Activated T-cell treated with anti-CD3 and anti-CD28 coated beads, Interleukin-2, amount 50 U/mL, for 1 hour (primary cell): Measurements from ENCODE around the gene MRPL47.
A peak's percentile ranks its signal among the peaks of the same experiment; 100 is the strongest.

Experiments
- DNase-seq: peaks from one replicate; pipeline ENCODE4 v3.0.0-alpha.2; 2020

Gene MRPL47

DNA sequence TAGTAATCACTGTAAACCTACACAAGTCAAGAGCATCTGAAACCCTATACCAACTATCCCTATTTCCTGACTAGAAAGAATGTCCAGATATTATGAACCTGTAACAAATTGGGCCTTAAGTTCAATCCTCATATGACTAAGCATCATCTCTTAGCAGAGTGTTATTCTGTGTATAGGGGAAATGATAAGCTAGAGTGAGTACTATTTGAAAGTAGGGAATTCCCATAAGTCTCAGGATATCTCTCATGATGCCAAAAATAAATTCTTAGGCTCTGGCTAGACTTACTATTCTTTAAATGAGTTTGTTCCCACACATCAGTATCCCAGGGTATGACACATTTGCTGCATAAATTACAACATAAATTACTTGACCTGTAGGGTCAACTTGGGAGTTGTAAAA, 15.3 kb downstream of the MRPL47 start:
- no peak for DNase-seq

DNA sequence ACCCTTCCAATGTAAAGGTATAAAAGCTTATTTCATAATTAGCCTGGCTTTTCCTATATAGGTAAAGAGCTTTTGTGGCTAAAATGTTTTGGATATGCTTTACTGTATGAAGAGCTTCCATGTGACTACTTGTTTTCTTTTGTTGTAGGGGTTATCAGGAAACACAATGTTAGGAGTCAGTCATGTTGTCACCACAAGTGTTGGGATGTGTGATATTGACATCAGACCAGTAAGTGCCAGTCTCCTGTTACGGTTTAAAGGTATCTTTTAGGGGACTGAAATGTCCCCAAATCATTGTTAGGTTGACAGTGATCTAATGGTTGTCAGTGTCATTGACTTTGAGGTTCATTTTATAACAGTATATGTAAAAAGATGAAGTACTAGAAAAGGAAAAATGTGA, 23.4 kb downstream of the MRPL47 start:
- DNase-seq, result no peak

DNA sequence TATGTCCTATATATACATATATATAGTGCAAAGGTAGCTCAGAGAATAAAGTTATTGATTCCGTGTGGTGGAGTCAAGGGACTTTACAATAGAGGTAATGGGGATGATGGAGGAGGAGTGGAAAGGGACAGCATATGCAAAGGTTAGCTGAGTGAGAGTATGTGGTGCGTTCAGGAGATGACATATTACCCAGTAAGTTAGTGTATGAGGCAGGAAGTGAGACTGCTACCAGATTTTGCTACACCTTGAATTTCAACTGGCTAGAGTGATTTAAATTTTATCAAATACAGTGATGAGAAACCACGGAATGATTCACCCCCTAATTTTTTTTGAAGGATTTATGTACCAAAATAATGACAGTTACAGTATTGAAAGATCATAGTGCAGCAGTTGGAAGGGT, 38.9 kb downstream of the MRPL47 start:
- DNase-seq, result no peak

DNA sequence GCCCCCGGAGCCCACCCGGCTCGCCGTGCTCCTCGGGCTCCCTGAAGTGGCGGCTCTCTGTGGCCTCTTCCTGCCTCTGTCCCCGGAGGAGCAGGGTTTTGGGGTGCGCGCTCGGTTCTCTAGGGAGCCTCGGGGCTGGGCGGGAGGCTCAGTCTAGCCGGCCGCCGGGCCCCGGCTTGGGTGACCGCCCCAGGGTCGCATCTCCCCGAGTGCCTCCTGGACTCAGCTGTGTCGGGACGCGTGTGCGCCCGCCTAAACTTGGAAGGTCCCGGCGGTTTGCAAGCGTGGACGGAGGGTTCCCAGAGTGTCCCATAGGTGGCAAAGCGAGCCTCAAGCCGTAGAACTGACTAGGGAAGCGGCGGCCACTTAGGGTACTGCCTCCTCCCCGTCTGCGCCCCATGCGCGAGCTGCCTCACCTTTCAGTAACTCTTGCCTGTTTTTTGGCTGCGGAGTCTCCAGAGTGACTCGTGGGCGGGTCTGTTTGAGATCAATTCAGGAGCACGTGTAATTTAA, 41.1 kb downstream of the MRPL47 start:
- peak; percentile 70 for DNase-seq

DNA sequence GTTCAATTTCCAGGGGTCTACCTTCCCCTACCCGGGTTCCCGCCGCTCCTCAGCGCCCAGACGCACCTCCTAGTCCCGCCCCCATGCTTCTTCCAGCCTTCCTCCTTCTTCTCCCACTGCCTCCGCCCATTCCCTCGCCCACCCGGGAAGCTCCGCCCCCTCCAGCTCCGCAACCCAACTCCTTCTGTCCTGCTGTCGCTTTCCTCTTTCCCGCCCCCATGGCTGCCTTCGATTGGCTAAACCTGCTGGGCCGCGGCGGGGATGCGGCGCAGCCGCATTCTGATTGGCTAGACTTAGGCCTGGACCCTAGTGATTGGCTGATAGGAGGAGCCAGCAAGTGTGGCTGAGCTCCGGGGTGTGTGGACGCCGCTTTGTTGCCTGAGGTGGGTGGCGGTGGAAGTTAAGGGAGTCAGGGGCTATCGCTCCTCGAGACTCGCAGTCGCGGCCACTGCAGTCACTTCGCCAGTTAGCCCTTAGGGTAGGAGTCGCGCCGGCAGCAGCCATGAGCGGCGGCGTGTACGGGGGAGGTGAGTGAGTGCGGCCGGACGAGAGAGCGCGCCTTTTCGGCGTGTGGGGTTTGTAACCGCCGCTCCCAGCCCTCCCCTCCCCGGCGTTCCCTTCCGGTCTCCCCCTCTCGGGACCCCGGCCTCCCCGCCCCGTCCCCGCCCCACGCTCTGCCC, 41.7 kb downstream of the MRPL47 start, which contains the start of gene ACTL6A:
ACTL6A (plus strand) TSS at position 336 of the 680 bp plus-strand sequence; CDS start at position 503, 167 bp downstream.
- peak; percentile 98 for DNase-seq

DNA sequence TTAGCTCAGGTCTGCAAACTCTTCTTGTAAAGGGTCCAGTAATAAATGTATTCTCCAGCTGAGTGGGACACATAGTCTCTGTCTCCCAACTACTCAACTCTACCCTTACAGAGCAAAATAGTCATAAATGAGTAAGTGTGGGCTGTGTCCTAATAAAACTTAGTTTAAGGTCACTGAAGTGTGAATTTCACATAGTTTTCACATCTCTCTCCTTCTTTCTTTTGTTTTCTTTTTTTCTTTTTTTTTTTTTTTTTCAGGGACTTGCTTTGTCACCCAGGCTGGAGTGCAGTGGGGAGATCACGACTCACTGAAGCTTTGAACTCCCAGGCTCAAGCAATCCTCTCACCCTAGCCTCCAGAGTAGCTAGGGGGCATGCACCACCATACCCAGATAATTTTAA, 43.6 kb downstream of the MRPL47 start:
- DNase-seq, result no peak

DNA sequence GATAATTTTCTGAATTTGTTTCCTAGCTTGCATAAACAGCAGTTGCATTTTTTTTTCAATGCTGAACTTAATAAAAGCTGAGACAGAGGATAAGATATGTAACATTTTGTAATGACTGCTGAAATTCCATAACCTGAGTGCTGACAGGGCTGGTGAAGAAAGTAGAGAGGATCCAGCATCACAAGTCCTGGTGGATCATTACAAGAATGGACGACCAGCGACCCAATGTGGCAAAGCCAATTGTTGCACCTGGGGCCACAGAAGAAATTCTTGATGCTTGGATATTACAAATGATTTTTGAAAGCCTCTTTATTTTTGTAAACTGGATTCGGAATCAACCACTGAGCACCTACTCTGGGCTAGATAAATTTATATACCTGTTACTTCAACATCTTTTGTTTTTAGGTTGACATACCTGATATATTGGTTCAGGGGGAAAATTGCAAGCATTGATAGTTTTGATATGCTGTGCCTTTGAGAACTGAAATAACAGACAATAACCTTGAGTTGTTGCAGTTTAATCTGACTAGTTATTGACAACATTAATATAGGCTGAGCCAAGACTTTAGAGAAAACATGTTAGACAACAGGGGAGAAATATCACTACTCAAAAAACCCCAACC, 45.6 kb downstream of the MRPL47 start:
- peak; percentile 38 for DNase-seq

DNA sequence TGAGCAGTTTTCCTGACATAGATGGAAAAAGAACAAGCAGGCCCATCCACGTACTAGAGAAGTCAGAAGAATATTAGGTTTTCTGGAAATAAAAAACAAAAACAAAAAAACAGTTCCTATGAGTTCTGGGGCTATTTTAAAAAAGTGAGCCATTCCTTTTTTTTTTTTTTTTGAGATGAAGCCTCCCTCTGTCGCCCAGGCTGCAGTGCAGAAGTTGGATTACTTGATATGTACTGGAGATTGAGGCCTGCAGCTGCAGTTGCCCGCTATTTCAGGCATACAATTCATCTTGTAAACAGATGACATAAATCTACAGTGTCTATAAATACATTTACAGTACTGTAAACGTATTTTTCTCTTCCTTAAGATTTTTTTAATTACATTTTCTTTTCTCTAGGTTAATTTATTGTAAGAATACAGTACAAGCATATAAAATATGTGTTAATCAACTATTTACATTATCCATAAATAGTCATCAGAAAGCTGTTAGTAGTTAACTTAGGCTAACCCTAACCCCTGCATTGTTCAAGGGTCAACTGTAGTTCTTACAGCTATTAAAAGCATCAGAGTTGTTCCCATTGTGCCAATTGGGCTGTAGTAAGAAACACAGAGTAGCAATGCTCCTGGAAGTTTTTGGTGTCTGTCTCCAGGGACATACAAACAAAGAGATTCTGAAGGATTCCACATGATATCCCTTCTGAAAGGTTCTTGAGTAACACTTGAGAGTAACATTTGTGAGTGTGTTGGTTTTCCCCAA, 52.9 kb downstream of the MRPL47 start:
- DNase-seq, result no peak

DNA sequence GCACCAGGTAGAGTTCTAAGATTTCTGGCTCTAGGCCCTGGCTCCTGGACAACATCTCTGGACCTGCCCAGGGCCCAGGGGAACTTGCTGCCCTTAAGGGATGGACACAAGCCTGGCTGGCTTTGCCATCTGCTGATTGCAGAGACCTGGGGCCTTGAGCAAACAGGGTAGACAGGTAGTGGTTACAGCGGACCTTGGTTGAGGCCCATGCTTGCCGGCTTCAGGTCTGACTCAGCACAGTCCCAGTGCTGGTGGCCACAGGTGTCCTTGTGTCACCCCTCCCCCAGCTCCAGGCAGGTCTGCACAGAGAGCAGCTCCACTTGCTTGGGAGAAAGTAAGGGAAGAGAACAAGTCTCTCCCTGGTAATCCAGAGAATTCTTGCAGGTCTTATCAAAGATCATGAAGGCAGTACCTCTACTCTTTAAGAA, 57.6 kb downstream of the MRPL47 start:
- no peak for DNase-seq

DNA sequence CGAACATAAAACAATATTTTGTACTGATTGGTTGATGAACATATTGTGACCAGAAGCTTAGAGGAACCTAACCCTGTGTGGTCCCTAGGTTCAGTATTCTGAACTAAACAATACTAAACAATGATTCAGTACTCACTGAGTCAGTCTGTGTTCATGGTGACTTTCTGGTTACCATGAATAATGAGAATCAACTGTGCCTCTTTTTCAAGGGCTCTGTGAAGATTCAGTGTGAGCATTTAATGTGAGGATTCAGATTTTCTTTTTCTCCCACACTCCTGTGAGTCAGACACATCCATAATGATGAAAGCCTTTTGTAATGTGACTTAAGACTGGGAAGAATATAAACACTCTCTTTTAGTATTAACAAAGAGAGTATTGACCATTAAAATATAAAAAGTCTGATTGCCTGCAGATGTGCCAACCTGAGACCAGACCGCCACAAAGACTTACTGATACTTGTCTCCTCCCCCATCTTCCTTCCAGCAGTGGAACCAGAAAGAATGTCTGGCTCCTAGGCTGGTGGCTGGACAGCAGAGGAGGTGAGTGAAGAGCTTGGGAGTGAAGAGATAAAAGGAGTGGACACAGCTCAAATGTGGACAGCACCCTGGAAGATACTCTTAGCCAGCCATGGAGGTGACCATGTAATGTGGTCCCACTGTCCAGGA, 59.3 kb downstream of the MRPL47 start:
- no peak for DNase-seq

DNA sequence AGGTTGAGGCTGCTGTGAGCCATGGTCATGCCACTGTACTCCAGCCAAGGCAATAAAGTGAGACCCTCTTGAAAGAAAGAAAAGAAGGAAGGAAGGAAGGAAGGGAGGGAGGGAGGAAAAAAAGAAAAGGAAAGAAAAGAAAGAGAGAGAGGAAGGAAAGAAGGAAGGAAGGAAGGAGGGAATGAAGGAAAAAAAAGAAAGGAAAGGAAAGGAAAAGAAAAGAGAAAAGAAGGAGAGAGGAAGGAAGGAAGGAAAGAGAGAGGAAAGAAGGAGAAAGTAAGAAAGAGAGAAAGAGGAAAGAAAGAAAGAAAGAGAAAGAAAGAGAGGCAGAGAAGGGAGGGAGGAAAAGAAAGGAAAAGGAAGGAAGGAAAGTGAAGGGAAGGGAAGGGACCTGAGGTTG, 62.1 kb downstream of the MRPL47 start:
- DNase-seq, result no peak

DNA sequence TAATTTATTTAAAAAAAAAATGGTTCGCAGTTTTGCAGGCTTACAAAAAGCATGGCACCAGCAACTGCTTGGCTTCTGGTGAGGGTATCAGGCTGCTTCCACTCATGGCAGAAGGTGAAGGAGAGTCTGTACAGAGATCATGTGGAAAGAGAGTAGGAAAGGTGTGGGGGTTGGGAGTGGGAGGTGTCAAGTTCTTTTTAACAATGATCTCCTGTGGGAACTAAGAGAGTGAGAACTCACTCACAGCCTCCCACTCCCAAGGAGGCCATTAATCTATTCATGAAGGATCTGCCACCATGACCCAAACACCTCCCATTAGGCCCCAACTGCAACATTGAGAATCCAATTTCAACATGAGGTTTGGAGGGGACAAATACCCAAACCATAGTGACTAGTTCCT, 62.8 kb downstream of the MRPL47 start:
- no peak for DNase-seq

DNA sequence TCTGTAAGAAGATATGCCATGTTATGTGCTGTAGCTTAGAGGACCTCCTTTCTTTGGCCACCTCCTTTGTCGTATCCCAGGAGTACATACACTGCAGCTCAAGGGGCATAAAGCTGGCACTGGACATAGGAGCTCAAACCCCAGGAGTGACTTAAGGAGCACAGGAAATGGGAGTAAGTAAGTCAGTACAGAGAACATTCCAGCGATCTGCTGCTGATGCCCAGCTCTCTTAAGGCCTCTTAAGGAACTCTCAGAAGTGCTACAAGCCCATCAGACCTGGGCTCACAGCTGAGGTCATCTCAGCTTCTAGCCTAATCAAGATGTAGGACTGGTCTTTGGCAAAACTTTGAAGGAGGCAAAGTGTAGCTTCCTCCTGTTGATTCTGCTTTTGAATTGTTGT, 63.3 kb downstream of the MRPL47 start:
- DNase-seq, result no peak
